Heart left ventricle (tissue), 13 donors: ENCODE data around the gene GRM7.

Experiments used
- POLR2A ChIP-seq, 2 donors: fragments of 450-650 bp; IDR thresholded peaks; one replicate each; pipeline ENCODE4 v1.6.1; 2017; ENCODE audit warnings: antibody characterized with exemption in 2 of 2, mild to moderate bottlenecking in 2 of 2, moderate library complexity in 2 of 2
- TF ChIP-seq, protein P1 (sequence below), 12 donors: fragments of 200-600 bp; sonication (generic) in 4 of 12; IDR thresholded peaks; one replicate each; pipeline versions ENCODE4 v1.5.0 to v1.8.0; 2018 to 2022; ENCODE audit warnings: antibody characterized with exemption in 12 of 12, mild to moderate bottlenecking in 5 of 12
- donor health status: ischemic (EF 13 %, LVEDD 7.1; RV severe dilation, severe dysfunction).
- donor health status: DM: no; HTN: yes; CAD: no.
- donor health status: DM: no; HTN: no; CAD: no.
- donor health status: ischemic (EF 25% LVEDD 6.9; RV normal size, moderate dysfunction).
- donor health status: ischemic (EF 25% LVEDD 5.7; RV mildly dilated, moderate dysfunction).
- donor health status: ischemic (EF 35%, LVEDD 5.7; RV mildly dilated, moderate dysfunction).
- donor health status: nonischemic (EF 11% LVEDD 7.7; RV severe dilation, severe dysfunction).
- donor health status: DM: yes; HTN: yes; CAD: no.
- donor health status: PGD.
- donor health status: ischemic (EF 29% LVEDD 5.4; RV normal size, mild dysfunction).
- donor health status: nonischemic (EF 23%, LVEDD 6.1; RV moderate dilation, normal function).

DNA sequence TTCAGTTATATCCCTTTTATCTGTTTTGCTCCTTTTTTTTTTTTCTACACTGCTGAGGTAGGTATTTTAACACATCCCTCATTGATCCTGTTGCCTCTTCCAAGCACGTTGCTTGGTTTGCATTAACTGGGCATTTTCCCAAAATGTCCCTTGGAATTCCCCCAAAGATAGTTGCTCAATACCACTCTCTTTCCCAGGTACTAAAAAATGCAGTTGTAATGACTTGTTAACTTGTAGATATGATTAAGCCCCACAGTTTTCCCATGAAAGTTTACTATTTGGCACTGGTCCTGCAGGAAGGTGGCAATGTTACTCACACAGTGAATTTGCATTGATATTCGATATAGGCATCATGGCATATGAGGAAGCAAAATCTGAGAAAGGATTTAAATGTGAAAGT lies 67.1 kb downstream of the GRM7 start:
- TF ChIP-seq, protein P1, sequence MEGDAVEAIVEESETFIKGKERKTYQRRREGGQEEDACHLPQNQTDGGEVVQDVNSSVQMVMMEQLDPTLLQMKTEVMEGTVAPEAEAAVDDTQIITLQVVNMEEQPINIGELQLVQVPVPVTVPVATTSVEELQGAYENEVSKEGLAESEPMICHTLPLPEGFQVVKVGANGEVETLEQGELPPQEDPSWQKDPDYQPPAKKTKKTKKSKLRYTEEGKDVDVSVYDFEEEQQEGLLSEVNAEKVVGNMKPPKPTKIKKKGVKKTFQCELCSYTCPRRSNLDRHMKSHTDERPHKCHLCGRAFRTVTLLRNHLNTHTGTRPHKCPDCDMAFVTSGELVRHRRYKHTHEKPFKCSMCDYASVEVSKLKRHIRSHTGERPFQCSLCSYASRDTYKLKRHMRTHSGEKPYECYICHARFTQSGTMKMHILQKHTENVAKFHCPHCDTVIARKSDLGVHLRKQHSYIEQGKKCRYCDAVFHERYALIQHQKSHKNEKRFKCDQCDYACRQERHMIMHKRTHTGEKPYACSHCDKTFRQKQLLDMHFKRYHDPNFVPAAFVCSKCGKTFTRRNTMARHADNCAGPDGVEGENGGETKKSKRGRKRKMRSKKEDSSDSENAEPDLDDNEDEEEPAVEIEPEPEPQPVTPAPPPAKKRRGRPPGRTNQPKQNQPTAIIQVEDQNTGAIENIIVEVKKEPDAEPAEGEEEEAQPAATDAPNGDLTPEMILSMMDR (IDR thresholded peaks at IDR 0.05) = no peak
- no peak for TF ChIP-seq POLR2A (IDR thresholded peaks at IDR 0.05)
